ENCODE results near the gene CCAR1. TPM values are rescaled to one million over a fixed set of nuclear protein-coding genes. Genes with fewer than 3 reads are reported as not detected.

The CCAR1 gene
- total RNA-seq, 1 donor from 2014 or later, result 124 TPM

- Mint-ChIP-seq H3K36me3 (peaks cover 49% of the 10 kb centered on the region), H3K27ac (no peak overlapping the region)
- no peak for DNase-seq (ENCODE audit: low spot score in 2 of 2, unreplicated experiment in 2 of 2)
Observed at GRCh38 chr10:68784476-68784875, 63.4 kb downstream of the CCAR1 start.

DNA sequence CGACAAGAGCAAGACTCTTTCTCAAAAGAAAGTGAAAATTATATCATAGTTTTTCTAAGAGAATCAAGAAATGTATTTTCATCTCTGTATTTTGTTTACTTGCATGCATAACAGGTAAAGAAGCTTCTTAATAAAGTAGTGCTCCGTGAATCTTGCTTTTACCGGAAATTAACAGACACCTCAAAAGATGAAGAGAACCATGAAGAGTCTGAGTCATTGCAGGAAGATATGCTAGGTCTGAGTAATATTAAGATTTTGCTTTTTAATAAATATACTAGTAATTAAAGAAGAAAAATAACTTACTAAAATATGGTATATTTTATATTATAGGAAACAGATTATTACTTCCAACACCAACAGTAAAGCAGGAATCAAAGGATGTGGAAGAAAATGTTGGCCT, 66.8 kb downstream of the CCAR1 start:
- no peaks in the 10 kb centered on the region for H3K9me3 Mint-ChIP-seq
- TF ChIP-seq, protein P1, sequence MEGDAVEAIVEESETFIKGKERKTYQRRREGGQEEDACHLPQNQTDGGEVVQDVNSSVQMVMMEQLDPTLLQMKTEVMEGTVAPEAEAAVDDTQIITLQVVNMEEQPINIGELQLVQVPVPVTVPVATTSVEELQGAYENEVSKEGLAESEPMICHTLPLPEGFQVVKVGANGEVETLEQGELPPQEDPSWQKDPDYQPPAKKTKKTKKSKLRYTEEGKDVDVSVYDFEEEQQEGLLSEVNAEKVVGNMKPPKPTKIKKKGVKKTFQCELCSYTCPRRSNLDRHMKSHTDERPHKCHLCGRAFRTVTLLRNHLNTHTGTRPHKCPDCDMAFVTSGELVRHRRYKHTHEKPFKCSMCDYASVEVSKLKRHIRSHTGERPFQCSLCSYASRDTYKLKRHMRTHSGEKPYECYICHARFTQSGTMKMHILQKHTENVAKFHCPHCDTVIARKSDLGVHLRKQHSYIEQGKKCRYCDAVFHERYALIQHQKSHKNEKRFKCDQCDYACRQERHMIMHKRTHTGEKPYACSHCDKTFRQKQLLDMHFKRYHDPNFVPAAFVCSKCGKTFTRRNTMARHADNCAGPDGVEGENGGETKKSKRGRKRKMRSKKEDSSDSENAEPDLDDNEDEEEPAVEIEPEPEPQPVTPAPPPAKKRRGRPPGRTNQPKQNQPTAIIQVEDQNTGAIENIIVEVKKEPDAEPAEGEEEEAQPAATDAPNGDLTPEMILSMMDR (IDR thresholded peaks at IDR 0.05; ENCODE audit: unreplicated experiment), result no peak
- H3K27me3 Mint-ChIP-seq (ENCODE audit: low read depth), result no peaks in the 10 kb centered on the region
- no peak overlapping the region for H3K4me3 Mint-ChIP-seq
- no peaks in the 10 kb centered on the region for H3K4me1 Mint-ChIP-seq
- H3K36me3 Mint-ChIP-seq, result peaks cover 27% of the 10 kb centered on the region
- no peak overlapping the region for H3K27ac Mint-ChIP-seq
- DNase-seq (ENCODE audit: low spot score in 2 of 2, unreplicated experiment in 2 of 2), result no peak

More at GRCh38 chr10:68784476-68784875, 63.4 kb downstream of the CCAR1 start:
- H3K4me3 Mint-ChIP-seq, result no peak overlapping the region
- TF ChIP-seq, protein P1 (IDR thresholded peaks at IDR 0.05; ENCODE audit: unreplicated experiment), result no peak
- H3K27me3 Mint-ChIP-seq (ENCODE audit: low read depth), result no peaks in the 10 kb centered on the region
- H3K4me1 Mint-ChIP-seq, result no peaks in the 10 kb centered on the region
- no peaks in the 10 kb centered on the region for H3K9me3 Mint-ChIP-seq

GRCh38 chr10:68790476-68790875, 69.4 kb downstream of the CCAR1 start:
- H3K4me3 Mint-ChIP-seq, result no peak overlapping the region
- TF ChIP-seq, protein P1 (IDR thresholded peaks at IDR 0.05; ENCODE audit: unreplicated experiment), result no peak
- no peaks in the 10 kb centered on the region for H3K27me3 Mint-ChIP-seq (ENCODE audit: low read depth)
- H3K4me1 Mint-ChIP-seq, result no peaks in the 10 kb centered on the region
- DNase-seq (ENCODE audit: low spot score in 2 of 2, unreplicated experiment in 2 of 2), result no peak
- H3K36me3 Mint-ChIP-seq, result peaks cover 24% of the 10 kb centered on the region
- no peaks in the 10 kb centered on the region for H3K9me3 Mint-ChIP-seq
- H3K27ac Mint-ChIP-seq, result no peak overlapping the region

DNA sequence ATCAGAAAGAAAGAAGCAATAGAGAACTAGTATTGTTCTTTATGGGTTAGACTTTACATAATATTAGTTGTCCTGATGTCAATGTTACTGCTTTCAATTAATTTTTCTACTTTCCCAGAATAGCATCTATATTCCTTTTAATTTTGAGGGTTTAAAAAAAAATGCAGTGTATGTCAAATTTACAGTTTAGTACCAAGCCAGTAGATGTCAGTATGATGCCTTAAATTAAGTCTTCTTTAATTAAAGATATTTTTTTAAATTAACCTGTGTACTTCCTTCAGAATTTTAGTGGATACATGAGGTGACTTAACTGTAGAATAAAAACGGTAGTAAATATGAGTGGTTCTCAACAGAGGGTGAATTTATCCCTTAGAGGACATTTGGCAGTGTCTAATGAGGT, 71.1 kb downstream of the CCAR1 start:
- Mint-ChIP-seq H3K36me3 (peaks cover 13% of the 10 kb centered on the region), H3K27ac (no peak overlapping the region), H3K4me3 (no peak overlapping the region), H3K9me3 (no peaks in the 10 kb centered on the region), H3K4me1 (no peaks in the 10 kb centered on the region), H3K27me3 (ENCODE audit: low read depth) (no peaks in the 10 kb centered on the region)
- TF ChIP-seq, protein P1 (IDR thresholded peaks at IDR 0.05; ENCODE audit: unreplicated experiment), result no peak
- DNase-seq (ENCODE audit: low spot score in 2 of 2, unreplicated experiment in 2 of 2), result no peak

GRCh38 chr10:68795886-68796532, 75.0 kb downstream of the CCAR1 start:
- H3K27ac Mint-ChIP-seq, result no peak overlapping the region
- H3K36me3 Mint-ChIP-seq, result peaks cover 11% of the 10 kb centered on the region
- no peaks in the 10 kb centered on the region for H3K4me1 Mint-ChIP-seq
- no peak for DNase-seq (ENCODE audit: low spot score in 2 of 2, unreplicated experiment in 2 of 2)
- H3K4me3 Mint-ChIP-seq, result no peak overlapping the region
- H3K9me3 Mint-ChIP-seq, result no peaks in the 10 kb centered on the region
- TF ChIP-seq, protein P1 (IDR thresholded peaks at IDR 0.05; ENCODE audit: unreplicated experiment), result no peak
- no peaks in the 10 kb centered on the region for H3K27me3 Mint-ChIP-seq (ENCODE audit: low read depth)

Data from mesothelial cell of epicardium (in vitro differentiated cells).